GM23338 (cell line): ENCODE results near the gene SEPTIN8. TPM values are rescaled to one million over a fixed set of nuclear protein-coding genes. Genes with fewer than 3 reads are reported as not detected.

ENCODE experiments used
- ATAC-seq: fragments of 200-7000 bp; cut with Tn5 transposase; 3 replicates; pipeline ENCODE4 v1.9.1; 2020
- DNase-seq: peaks from one replicate; pipeline ENCODE4 v3.0.0-alpha.2; 2015; ENCODE audit warnings: low spot score
- H2AFZ ChIP-seq: fragments of 200-600 bp; sonication (generic); 2 replicates; pipeline ENCODE4 v1.8.0; 2016; ENCODE audit warnings: antibody characterized with exemption, mild to moderate bottlenecking, moderate library complexity
- H3F3A ChIP-seq: fragments of 200-600 bp; sonication (generic); replicated peaks from 2 replicates; pipeline ENCODE4 v1.8.0; 2017; ENCODE audit warnings: antibody characterized with exemption, mixed run types, low read depth
- H3K27ac ChIP-seq: fragments of 200-600 bp; sonication (generic); 2 replicates; pipeline ENCODE4 v1.6.1; 2016; ENCODE audit warnings: low read depth
- H3K27me3 ChIP-seq: fragments of 200-600 bp; sonication (generic); 2 replicates; pipeline ENCODE4 v1.8.0; 2016; ENCODE audit warnings: mild to moderate bottlenecking, mixed run types, moderate library complexity; ENCODE audit not compliant: insufficient read depth
- H3K36me3 ChIP-seq: fragments of 200-600 bp; sonication (generic); 2 replicates; pipeline ENCODE4 v1.8.0; 2016; ENCODE audit warnings: mild to moderate bottlenecking; ENCODE audit not compliant: insufficient read depth
- H3K4me1 ChIP-seq: fragments of 200-600 bp; sonication (generic); 2 replicates; pipeline ENCODE4 v1.8.0; 2016; ENCODE audit warnings: mild to moderate bottlenecking, moderate library complexity; ENCODE audit not compliant: insufficient read depth
- H3K4me2 ChIP-seq: fragments of 200-600 bp; sonication (generic); 2 replicates; pipeline ENCODE4 v1.7.1; 2017; ENCODE audit warnings: mixed run types
- H3K4me3 ChIP-seq: fragments of 200-600 bp; sonication (generic); 2 replicates; pipeline ENCODE4 v1.6.1; 2016; ENCODE audit warnings: mixed run types
- H3K79me2 ChIP-seq: fragments of 200-600 bp; sonication (generic); replicated peaks from 2 replicates; pipeline ENCODE4 v1.8.0; 2017; ENCODE audit warnings: mild to moderate bottlenecking; ENCODE audit not compliant: insufficient read depth
- H3K9me2 ChIP-seq: fragments of 200-600 bp; sonication (generic); 2 replicates; pipeline ENCODE4 v1.8.0; 2017; ENCODE audit not compliant: insufficient read depth
- H4K20me1 ChIP-seq: fragments of 200-600 bp; sonication (generic); replicated peaks from 2 replicates; pipeline ENCODE4 v1.8.0; 2017; ENCODE audit warnings: mild to moderate bottlenecking; ENCODE audit not compliant: insufficient read depth
- H3K27ac Mint-ChIP-seq: 2 replicates; pipeline ENCODE4 v1.8.0; 2020; ENCODE audit warnings: inconsistent platforms, mild to moderate bottlenecking, moderate library complexity, mixed read lengths
- H3K27me3 Mint-ChIP-seq: 3 replicates; pipeline ENCODE4 v1.8.0; 2022; ENCODE audit warnings: low read depth, mild to moderate bottlenecking, moderate library complexity, mixed read lengths, inconsistent platforms; ENCODE audit not compliant: insufficient read depth, poor library complexity
- H3K36me3 Mint-ChIP-seq: 3 replicates; pipeline ENCODE4 v1.8.0; 2021; ENCODE audit warnings: low read depth, mild to moderate bottlenecking, inconsistent platforms, moderate library complexity, mixed read lengths
- H3K4me1 Mint-ChIP-seq: 3 replicates; pipeline ENCODE4 v1.8.0; 2020; ENCODE audit warnings: mild to moderate bottlenecking, inconsistent platforms, mixed read lengths
- H3K4me3 Mint-ChIP-seq: 3 replicates; pipeline ENCODE4 v1.8.0; 2021; ENCODE audit warnings: moderate library complexity, mild to moderate bottlenecking, inconsistent platforms, mixed read lengths
- H3K9me3 Mint-ChIP-seq: 3 replicates; pipeline ENCODE4 v1.8.0; 2020; ENCODE audit warnings: moderate library complexity, mild to moderate bottlenecking, inconsistent platforms, mixed read lengths
- CTCF ChIP-seq, 2 experiments: fragments of 200-600 bp in 1 of 2; sonication (generic) in 1 of 2; conservative IDR thresholded peaks; 2 replicates each; pipeline versions ENCODE4 v1.5.1 to v1.6.1; 2016 to 2017; ENCODE audit warnings: antibody characterized with exemption in 2 of 2, low read depth in 2 of 2, mild to moderate bottlenecking in 2 of 2, moderate library complexity in 1 of 2
- ETS1 ChIP-seq: IDR thresholded peaks from 2 replicates; pipeline ENCODE4 v1.6.1; 2016; ENCODE audit warnings: antibody characterized with exemption
- EZH2 ChIP-seq: fragments of 200-600 bp; sonication (generic); IDR thresholded peaks from one replicate; pipeline ENCODE4 v1.8.0; 2017; ENCODE audit warnings: antibody characterized with exemption, mild to moderate bottlenecking, low read depth; ENCODE audit not compliant: unreplicated experiment
- EZH2phosphoT487 ChIP-seq: fragments of 200-600 bp; sonication (generic); IDR thresholded peaks from one replicate; pipeline ENCODE4 v1.8.1; 2018; ENCODE audit warnings: antibody characterized with exemption; ENCODE audit not compliant: unreplicated experiment
- NANOG ChIP-seq: IDR thresholded peaks from 2 replicates; pipeline ENCODE4 v1.6.1; 2016; ENCODE audit warnings: antibody characterized with exemption, borderline replicate concordance
- POLR2AphosphoS5 ChIP-seq: IDR thresholded peaks from 2 replicates; pipeline ENCODE4 v1.6.1; 2016; ENCODE audit warnings: antibody characterized with exemption, low read depth
- REST ChIP-seq: IDR thresholded peaks from one replicate; pipeline ENCODE4 v1.6.1; 2018; ENCODE audit warnings: antibody characterized with exemption; ENCODE audit not compliant: unreplicated experiment
- STAT1 ChIP-seq: IDR thresholded peaks from one replicate; pipeline ENCODE4 v1.6.1; 2016; ENCODE audit warnings: antibody characterized with exemption; ENCODE audit not compliant: unreplicated experiment
- ZNF331 ChIP-seq: fragments of 250-450 bp; sonication (Bioruptor Pico); IDR thresholded peaks from 2 replicates; pipeline ENCODE4 v1.5.0; 2020; ENCODE audit warnings: low read depth, mild to moderate bottlenecking, moderate library complexity
- ZNF462 ChIP-seq: fragments of 250-450 bp; sonication (Bioruptor Pico); IDR thresholded peaks from 2 replicates; pipeline ENCODE4 v1.5.0; 2020; ENCODE audit warnings: mild to moderate bottlenecking, moderate library complexity
- polyA plus RNA-seq: library from polyadenylated mRNA; unstranded; fragments of >200 nt; fragmentation: Nextera tagmentation; extraction: Ambion mirVana; gene quantifications from 2 replicates; pipeline ENCODE4 v1.2.1, GENCODE V29; 2016
- total RNA-seq: library from RNA; depleted of rRNA; stranded (reverse); fragments of >200 nt; shearing (Covaris generic); gene quantifications from 2 replicates; pipeline ENCODE4 v1.2.3, GENCODE V29; 2014

Gene SEPTIN8
- total and polyA plus RNA-seq, 2 experiments from 2014 or later, result 8.8 to 45.0 TPM

- Histone ChIP-seq H3K27ac (no peak overlapping the region), H4K20me1 (0 out of 2 replicates have a peak, but pooled peaks cover 4% of the 10 kb centered on the region), H3F3A (no peaks in the 10 kb centered on the region), H3K27me3 (peaks cover 39% of the 10 kb centered on the region), H3K4me3 (no peak overlapping the region), H3K4me2 (no peak overlapping the region), H3K9me2 (peaks cover 2% of the 10 kb centered on the region; the same call in 1 of the 2 replicates), H3K36me3 (no peaks in the 10 kb centered on the region), H3K4me1 (peaks cover 25% of the 10 kb centered on the region), H2AFZ (no peak overlapping the region), H3K79me2 (peaks cover 2% of the 10 kb centered on the region; the same call in 1 of the 2 replicates)
- no peak for TF ChIP-seq EZH2phosphoT487
- TF ChIP-seq ZNF462, result no peak
- no peak for TF ChIP-seq REST
- no peak for TF ChIP-seq POLR2AphosphoS5
- TF ChIP-seq STAT1, result no peak
- TF ChIP-seq NANOG, result no peak
- no peak for TF ChIP-seq CTCF (conservative IDR thresholded peaks at IDR 0.05; ENCODE audit: low read depth in 2 of 2)
- TF ChIP-seq ETS1, result no peak
- no peak for TF ChIP-seq EZH2
- TF ChIP-seq ZNF331 (CRISPR knock-in tag), result no peak
- no peak overlapping the region for H3K27ac Mint-ChIP-seq
- peaks cover 36% of the 10 kb centered on the region for H3K4me1 Mint-ChIP-seq
- no peak for ATAC-seq
- no peaks in the 10 kb centered on the region; the same call in 2 of the 3 replicates for H3K36me3 Mint-ChIP-seq
- H3K4me3 Mint-ChIP-seq, result no peak overlapping the region
- DNase-seq, result no peak
- peaks cover 32% of the 10 kb centered on the region for H3K27me3 Mint-ChIP-seq
- H3K9me3 Mint-ChIP-seq, result no peaks in the 10 kb centered on the region
Measured at GRCh38 chr5:132774406-132774805, 2.6 kb downstream of the SEPTIN8 start.
